ENCODE data around the gene KRTAP4-16. TPM values are rescaled to one million over a fixed set of nuclear protein-coding genes. Genes with fewer than 3 reads are reported as not detected.
"Not testable (repeated sequence)": the region's sequence is repeated elsewhere in the genome, so short reads cannot be mapped to it uniquely, and the experiment has no call there.

Gene KRTAP4-16
- total RNA-seq, 6 experiments from 2014 or later = not detected

GRCh38 chr17:41098481-41098880, 3.5 kb downstream of the KRTAP4-16 start:
- TF ChIP-seq, protein P1, sequence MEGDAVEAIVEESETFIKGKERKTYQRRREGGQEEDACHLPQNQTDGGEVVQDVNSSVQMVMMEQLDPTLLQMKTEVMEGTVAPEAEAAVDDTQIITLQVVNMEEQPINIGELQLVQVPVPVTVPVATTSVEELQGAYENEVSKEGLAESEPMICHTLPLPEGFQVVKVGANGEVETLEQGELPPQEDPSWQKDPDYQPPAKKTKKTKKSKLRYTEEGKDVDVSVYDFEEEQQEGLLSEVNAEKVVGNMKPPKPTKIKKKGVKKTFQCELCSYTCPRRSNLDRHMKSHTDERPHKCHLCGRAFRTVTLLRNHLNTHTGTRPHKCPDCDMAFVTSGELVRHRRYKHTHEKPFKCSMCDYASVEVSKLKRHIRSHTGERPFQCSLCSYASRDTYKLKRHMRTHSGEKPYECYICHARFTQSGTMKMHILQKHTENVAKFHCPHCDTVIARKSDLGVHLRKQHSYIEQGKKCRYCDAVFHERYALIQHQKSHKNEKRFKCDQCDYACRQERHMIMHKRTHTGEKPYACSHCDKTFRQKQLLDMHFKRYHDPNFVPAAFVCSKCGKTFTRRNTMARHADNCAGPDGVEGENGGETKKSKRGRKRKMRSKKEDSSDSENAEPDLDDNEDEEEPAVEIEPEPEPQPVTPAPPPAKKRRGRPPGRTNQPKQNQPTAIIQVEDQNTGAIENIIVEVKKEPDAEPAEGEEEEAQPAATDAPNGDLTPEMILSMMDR (IDR thresholded peaks at IDR 0.05) = no peak
- peak overlapping the region; percentile 16 for H3K4me3 Mint-ChIP-seq
- peak; percentile 82 for DNase-seq
- peak overlapping the region; percentile 87 for H3K27ac Mint-ChIP-seq
- H3K9me3 Mint-ChIP-seq = no peaks in the 10 kb centered on the region
- no peaks in the 10 kb centered on the region for H3K36me3 Mint-ChIP-seq (ENCODE audit: low read depth)
- H3K27me3 Mint-ChIP-seq (ENCODE audit: insufficient read depth) = no peaks in the 10 kb centered on the region
- peaks cover 81% of the 10 kb centered on the region for H3K4me1 Mint-ChIP-seq (ENCODE audit: low read depth)

DNA sequence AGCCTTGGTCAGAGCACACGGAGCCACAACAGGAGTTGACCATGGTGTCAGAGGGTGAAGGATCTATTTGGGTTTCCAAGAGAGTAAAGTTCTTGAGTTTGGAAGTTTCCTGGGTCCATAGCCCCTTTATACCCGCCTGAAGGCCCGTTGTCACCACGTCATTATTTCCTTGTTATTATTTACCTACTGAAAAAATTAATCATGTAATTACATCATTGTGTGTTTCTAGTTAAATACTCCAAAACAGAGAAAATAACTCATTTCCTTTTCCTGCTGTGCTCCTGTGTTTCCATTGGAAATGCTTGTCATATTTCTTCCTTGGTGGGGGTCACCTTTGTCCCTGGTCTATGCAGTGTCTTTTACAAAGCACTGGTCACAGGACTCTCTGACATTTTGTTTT, 4.0 kb downstream of the KRTAP4-16 start, which contains the start of gene KRTAP4-8:
TSS of gene KRTAP4-8 (minus strand) at position 101 of the 400 bp plus-strand sequence. CDS start at position 43, 58 bp downstream.
- peaks cover 77% of the 10 kb centered on the region for H3K4me1 Mint-ChIP-seq (ENCODE audit: low read depth)
- TF ChIP-seq, protein P1 (IDR thresholded peaks at IDR 0.05) = no peak
- peaks cover 3% of the 10 kb centered on the region for H3K9me3 Mint-ChIP-seq
- DNase-seq = no peak
- peak within 1 kb of the TSS; percentile 16 for H3K4me3 Mint-ChIP-seq
- no peaks in the 10 kb centered on the region for H3K27me3 Mint-ChIP-seq (ENCODE audit: insufficient read depth)
- H3K36me3 Mint-ChIP-seq (ENCODE audit: low read depth) = peaks cover 3% of the 10 kb centered on the region; the same call in 1 of the 2 replicates
- peak within 1 kb of the TSS; percentile 87 for H3K27ac Mint-ChIP-seq

DNA sequence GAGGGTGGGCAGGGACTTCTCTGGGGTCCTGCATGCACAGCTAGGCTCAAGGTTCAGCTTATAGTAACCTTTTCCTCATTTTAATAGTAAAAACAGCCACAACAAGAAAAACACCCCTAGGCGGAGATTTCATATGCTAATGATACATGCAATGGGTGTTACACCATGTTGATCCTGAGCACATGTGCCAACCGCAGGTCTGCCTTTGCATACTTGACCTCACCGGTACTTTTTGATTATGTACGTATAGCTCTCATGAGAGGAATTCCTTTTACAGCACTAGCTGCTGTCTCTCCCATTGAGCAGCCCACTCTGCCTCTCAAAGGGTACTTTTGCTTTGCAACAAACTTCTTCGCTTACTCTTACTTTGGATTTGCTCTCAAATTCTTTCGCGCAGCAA, 6.0 kb downstream of the KRTAP4-16 start:
- Mint-ChIP-seq H3K27me3 (ENCODE audit: insufficient read depth) (no peaks in the 10 kb centered on the region), H3K27ac (no peak overlapping the region), H3K4me1 (ENCODE audit: low read depth) (peaks cover 61% of the 10 kb centered on the region), H3K9me3 (peaks cover 8% of the 10 kb centered on the region), H3K4me3 (no peak overlapping the region), H3K36me3 (ENCODE audit: low read depth) (peaks cover 7% of the 10 kb centered on the region; the same call in 1 of the 2 replicates)
- DNase-seq = no peak
- TF ChIP-seq, protein P1 (IDR thresholded peaks at IDR 0.05) = no peak

GRCh38 chr17:41088760-41089352, 13.2 kb downstream of the KRTAP4-16 start:
- not testable (repeated sequence) for H3K4me3 Mint-ChIP-seq; H3K9me3 Mint-ChIP-seq; DNase-seq; H3K27ac Mint-ChIP-seq; H3K27me3 Mint-ChIP-seq (ENCODE audit: insufficient read depth)
- peaks cover 16% of the 10 kb centered on the region; the same call in 1 of the 2 replicates for H3K36me3 Mint-ChIP-seq (ENCODE audit: low read depth)
- H3K4me1 Mint-ChIP-seq (ENCODE audit: low read depth) = peaks cover 19% of the 10 kb centered on the region

- not testable (repeated sequence) for DNase-seq; H3K36me3 Mint-ChIP-seq (ENCODE audit: low read depth); H3K9me3 Mint-ChIP-seq; H3K27me3 Mint-ChIP-seq (ENCODE audit: insufficient read depth)
- Mint-ChIP-seq H3K4me1 (ENCODE audit: low read depth) (peaks cover 45% of the 10 kb centered on the region), H3K27ac (peak within 1 kb of the TSS; percentile 91), H3K4me3 (peak within 1 kb of the TSS; percentile 37; the same call in 1 of the 2 replicates)
Observed at GRCh38 chr17:41084100-41084856, 17.7 kb downstream of the KRTAP4-16 start, which contains the start of gene KRTAP4-7. Gene KRTAP4-7 (plus strand): TSS chr17:41084150. CDS start chr17:41084207, 57 bp downstream.

DNA sequence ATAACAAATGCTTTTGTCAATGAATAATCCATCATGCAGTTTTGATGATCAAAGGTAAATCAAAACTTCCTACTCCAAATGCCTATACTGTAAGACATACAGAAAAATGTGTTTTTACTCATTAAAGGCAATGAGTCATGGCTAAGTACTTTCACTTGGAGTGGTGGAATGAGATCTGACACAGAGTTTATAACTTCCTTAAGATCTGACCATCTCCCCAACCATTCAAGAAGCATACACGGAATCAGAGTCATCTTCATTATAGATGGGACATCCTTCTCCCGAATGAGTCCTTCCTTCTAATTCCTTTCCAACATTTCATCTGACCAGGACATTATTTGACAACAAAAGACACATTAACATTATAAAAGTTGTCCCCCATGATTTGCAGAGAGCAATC, 18.6 kb downstream of the KRTAP4-16 start:
- H3K4me3 Mint-ChIP-seq; H3K9me3 Mint-ChIP-seq; H3K27ac Mint-ChIP-seq; H3K27me3 Mint-ChIP-seq (ENCODE audit: insufficient read depth); H3K36me3 Mint-ChIP-seq (ENCODE audit: low read depth): not testable (repeated sequence)
- peak; percentile 70 for DNase-seq
- H3K4me1 Mint-ChIP-seq (ENCODE audit: low read depth) = peaks cover 45% of the 10 kb centered on the region

DNA sequence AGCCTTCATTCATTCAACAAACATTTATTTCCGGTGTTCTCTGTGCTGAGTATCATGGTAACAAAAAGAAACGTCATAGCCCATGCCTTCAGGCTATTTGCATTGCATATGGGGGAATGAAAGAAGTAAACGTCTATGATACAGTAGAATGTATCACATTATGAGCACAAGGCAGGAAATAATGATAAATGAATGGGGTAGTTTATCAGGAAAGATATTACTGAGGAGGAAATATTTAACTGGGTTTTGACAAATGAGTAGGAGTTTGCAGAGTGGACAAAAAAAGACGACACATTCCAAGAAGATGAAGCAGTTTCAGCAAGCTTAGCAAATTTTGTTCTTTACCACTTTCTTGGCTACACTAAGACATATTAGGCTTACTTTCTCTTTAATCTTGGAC, 19.4 kb downstream of the KRTAP4-16 start:
- TF ChIP-seq, protein P1 (IDR thresholded peaks at IDR 0.05) = no peak
- DNase-seq = peak; percentile 84
- peaks cover 45% of the 10 kb centered on the region for H3K4me1 Mint-ChIP-seq (ENCODE audit: low read depth)
- no peaks in the 10 kb centered on the region for H3K9me3 Mint-ChIP-seq
- peak overlapping the region; percentile 50 for H3K4me3 Mint-ChIP-seq
- H3K27me3 Mint-ChIP-seq (ENCODE audit: insufficient read depth) = peaks cover 5% of the 10 kb centered on the region; the same call in 1 of the 2 replicates
- H3K27ac Mint-ChIP-seq = peak overlapping the region; percentile 91
- no peaks in the 10 kb centered on the region for H3K36me3 Mint-ChIP-seq (ENCODE audit: low read depth)
